NCI-H510A treated with DMSO at 0.1 percent for 48 hours (cell line): ENCODE measurements around the gene OSBPL10.

Source experiments
- DNase-seq: peaks from one replicate; lab custom pipeline; 2025; lab: John Stamatoyannopoulos, UW

The OSBPL10 gene

DNA sequence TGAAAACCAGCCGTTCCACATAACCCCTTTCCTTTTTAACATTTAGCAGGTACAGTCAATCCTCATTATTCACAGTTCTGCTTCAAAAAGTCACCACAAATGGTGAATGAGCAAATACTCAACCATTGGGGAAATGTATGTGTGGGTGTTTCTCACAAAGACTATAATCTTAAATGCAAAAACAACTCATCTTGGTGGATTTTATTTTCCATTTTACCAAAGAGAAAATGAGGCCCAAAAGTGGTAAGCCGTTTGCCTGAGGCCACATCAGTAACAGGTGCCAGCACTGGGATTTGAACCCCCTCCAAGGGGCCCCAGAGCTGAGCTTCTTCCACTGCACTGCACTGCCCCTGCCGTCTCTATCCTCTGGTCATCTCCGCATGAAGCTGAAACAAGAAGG lies 208.8 kb downstream of the OSBPL10 start:
- no peak for DNase-seq

DNA sequence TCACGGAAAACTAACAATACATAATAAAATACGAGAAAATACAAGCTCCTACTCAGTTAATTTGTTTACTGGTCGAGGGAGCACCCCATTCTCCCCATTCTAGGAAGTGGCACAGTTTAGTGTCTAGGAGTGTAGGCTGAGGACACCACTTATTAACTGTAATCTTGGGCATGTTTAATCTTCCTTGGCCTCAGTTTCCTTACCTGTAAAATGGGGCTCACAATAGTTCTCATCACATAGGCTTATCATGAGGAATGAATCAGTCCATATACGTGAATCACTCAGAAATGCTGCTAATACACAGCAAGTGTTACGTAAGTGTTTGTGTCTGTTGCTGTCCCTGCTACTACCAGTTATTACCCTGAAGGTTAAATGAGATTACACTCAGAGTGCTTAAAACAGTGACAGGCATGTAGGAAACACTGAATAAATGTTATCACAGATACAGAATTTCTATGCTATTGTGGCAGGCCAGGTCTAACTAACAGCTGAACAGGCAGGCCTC lies 210.2 kb downstream of the OSBPL10 start:
- DNase-seq, result no peak

DNA sequence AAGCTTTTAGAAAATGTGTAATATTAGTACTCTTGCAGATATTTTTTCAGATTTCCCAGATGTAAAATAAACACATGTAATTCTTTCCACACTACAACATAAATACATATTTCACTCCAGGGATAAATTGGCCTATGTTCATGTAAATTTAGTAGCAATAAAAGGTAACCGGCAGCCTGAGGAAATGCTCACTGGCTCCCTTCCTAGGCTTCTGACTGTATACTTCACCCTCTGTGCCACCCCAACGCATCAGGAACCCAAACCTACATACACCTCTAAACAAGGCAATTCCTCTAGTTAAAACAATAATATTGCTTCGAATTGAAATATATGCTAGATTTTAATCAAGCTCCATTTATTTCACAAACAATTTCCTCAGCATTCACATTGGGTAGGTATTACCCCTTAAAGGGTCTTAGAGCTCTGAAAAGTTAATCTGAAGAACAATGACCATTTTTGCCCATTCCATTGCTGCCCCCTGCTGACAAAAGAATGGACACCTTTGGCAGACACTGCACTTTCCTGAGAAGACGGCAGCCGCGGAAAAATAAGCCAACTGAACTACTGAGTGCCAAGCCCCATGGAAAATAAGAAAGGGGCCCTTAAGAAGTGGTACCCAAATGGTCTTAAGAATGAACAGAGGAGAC lies 212.5 kb downstream of the OSBPL10 start:
- DNase-seq, result no peak

DNA sequence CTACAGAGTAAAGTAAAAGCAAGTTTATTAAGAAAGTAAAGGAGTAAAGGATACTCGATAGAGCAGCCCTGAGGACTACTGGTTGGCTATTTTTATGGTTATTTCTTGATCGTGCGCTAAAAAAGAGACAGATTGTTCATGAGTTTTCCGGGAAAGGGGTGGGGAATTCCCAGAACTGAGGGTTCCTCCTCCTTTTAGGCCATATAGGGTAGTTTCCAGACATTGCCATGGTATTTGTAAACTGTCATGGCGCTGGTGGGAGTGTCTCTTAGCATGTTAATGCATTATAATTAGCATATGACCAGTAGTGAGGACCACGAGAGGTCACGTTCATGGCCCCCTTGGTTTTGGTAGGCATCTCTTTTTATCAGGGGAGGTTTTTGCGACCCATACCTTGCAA lies 213.1 kb downstream of the OSBPL10 start:
- no peak for DNase-seq

DNA sequence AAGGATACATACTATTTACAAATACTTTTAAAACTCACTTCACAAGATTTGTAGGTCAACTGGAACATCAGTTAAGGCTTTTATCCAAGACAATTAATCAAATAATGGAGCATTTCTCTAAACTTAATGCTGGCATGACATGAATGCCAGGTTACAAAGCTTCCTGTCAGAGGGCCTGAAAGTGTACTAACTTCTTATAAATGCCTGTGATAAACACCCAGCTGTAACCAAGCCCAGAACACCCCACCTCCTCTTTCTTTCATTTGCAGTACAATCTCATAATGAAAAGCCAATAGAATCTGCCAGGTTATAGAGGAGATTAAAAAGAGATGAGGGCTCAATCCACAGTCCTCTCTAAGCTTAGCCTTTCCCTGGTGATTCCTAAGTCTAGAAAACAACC lies 214.4 kb downstream of the OSBPL10 start:
- DNase-seq, result no peak

DNA sequence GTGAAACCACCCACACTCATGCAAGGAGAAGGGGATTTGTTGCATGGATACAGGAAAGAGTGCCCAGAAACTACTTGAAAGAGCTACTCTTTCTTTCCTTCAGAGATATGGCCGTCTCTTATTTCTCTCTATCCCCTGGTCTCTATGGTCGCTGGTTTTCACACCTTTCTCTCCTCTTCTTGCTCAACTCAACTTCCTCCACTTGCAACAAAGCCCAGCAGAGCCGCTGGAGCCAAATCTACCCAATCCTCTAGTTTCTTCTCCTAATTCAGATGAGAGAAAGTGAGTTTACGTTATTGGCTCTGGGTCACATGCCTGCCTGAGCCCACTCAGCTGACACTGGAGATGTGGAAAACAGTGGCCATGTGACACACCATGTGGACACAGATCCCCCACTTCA lies 215.2 kb downstream of the OSBPL10 start:
- DNase-seq, result no peak

DNA sequence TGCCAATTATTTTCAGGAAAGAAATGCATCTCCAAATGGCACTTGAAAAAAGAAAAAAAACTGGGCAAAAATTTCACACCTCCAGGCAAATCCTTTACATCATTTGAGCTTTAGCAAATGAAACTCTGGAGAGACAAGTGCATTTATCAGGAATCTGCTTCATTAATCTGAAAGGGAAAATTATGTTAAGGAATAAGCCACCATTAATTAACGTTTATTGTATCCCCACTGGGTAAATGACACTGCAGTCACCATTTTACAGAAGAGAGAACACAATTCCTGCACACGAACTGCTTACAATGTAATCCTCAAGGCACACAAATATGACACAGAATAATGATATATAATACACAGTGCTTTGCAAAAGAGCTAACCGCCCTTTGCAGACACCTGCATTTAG lies 217.3 kb downstream of the OSBPL10 start:
- DNase-seq, result no peak

DNA sequence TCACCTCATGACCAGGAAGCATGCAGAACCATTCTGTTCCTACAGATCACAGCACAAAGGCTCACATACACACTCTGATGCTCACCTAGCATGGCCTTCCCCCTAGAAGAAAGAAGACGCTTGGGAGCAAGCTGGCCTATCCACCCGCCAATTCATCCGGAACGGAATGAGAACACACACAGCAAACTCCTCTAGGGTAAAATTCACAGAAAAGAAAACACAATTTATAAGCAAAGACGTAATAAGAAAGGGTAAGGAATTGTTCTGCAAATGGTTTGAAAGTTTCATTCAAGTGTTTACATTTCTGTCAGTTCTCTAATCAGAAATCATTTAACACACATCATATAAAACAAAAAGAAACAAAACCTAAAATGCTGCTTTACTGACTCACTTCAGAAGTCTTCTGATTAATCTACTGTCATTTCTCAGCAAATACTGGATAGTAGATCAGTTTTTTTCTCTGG lies 218.1 kb downstream of the OSBPL10 start:
- DNase-seq, result no peak

DNA sequence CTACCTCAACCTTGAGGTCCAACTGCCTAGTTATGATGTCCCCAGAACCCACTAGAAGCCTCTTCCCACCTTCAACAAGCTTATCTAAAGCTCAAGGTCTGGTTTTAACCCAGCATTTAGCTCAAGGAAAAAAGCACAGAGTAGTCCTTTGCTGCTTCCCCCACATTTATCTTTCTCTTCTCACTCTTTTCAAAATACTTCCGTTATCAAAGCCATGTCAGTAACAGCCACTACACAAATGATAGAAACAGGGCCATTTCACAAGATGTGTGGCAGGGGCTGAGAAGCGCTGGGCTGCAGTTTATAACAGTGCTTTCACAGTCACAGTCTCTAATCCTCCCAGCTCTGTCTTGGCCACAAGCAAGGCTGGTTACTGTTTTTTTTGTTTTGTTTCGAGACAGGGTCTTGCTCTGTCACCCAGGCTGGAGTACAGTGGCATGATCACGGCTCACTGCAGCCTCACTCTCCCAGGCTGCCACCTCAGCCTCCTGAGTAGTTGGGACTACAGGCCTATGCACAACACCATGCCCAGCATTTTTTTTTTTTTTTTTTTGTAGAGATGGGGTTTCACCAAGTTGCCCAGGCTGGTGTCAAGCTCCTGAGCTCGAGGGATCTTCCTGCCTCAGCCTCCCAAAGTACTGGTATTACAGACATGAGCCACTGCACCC lies 218.8 kb downstream of the OSBPL10 start:
- DNase-seq, result no peak

DNA sequence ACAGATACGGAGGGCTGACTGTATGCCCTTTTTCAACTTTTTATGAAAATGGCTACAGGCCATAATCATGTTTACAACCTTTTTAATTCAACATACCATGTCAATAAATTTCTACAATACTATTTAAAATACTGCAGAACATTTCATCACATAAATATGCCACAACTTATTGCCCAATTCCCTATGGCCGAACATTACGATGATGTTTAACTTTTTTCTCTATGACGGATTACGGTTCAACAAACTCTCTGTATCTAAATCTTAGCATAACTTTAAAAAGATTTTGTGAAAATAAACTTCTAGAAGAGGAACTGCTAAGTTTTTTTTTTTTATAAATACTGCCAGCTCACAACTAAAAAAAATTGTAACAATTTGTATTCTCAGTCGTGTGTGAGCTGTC lies 220.4 kb downstream of the OSBPL10 start:
- DNase-seq, result no peak

DNA sequence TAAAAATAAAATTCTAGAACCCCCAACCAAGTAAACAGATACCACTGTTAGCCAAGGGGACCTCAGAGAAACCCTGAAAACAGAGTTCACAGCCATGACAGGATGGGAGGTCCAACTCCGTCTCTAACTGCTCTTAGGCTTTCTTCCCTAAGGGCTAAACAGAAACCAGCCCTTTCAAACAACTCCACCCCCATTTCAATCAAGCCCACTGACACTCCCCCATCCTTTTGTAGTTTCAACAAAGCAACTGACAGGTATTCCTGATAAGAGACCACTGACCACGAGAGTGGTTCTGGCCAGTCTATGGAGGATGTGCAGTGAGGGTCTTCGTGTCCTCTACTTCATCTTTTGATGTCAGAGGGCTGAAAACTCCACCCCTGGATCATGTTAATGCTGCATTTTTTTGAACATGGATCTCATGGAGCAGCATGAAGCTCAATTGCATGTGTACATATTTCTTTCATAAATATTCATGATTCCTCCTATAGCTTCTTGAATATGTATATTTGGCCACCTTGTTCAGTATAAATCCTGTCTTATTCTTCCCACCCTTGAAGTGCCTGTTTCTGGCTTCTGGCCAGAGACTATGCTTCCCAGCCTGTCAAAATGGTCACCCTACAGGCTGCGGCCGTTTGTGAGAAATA lies 222.6 kb downstream of the OSBPL10 start:
- DNase-seq, result no peak

DNA sequence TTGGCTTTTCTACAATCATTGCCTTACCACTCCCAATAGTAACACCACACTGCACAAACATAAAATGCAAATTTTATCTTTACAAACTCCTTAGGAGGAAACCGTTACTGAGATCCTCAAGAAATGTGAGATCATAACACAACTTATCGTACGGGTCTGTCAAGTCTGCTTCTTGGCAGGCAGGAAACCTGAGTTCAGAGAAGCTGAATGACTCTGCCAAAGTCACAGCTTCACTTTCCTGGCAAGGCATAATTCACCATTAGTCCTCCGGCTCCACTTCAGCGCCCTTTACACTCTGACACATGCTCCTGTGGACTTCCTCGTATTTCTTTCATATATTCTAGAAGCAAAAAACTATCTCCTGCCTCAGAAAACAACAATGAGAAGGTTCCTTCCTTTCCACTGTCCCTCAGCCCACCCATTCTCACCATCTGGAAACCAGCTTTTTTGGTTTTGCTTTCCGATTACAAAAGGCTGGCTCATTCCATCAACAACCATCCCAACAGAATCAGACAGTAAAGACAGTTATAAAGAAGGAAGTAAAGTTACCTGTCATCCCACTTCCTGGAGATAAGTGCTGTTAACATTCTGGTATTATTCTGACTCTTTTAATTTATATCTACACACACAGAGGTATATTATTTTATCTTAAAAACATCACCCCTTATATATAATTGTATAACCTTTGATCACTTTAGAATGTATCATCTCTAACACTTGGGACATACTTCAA lies 225.0 kb downstream of the OSBPL10 start:
- DNase-seq, result no peak

DNA sequence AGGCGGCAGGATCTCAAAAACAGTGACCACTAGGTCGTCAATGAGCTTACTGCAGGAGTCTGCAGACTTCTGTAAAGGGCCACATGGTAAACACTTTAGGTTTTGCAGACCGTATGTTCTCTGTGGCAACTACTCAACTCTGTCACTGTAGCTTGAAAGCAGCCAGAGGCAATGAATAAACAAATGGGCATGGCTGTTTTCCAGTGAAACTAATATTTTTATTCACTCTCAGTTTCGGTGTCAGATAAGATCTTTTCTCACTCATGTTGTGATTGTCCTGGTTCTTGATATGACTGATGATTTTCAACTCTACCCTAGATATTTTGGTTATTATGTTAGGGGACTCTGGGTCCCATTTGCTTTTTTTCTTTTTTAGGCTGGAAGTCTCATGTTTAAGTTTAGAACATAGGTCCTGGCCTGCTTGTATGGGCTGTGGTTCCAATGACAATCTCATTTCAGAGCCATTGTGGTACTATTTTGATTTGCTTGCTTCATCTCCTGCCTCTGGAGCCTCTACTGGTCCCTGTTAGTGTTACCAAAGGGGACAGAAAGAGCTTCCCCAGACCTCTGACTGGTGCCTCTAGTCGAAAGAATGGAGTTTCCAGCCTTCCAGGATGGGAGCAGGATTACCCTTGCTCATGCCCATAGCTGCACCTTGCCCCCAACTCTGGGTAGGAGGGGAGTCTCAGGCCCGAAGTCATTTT lies 226.3 kb downstream of the OSBPL10 start:
- DNase-seq, result no peak

DNA sequence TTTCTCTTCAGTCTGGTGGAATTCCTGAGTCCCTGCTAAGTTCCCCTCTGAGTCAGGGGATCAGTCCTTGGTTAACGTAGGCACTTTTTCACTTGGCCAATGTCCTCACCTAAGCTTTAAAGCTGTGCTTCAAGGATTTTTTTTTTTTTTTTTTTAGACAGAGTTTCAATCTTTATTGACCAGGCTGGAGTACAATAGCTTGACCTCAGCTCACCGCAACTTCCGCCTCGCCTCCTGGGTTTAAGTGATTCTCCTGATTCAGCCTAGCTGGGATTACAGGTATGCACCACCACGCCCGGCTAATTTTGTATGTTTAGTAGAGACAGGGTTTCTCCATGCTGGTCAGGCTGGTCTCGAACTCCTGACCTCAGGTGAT lies 228.0 kb downstream of the OSBPL10 start:
- DNase-seq, result no peak

DNA sequence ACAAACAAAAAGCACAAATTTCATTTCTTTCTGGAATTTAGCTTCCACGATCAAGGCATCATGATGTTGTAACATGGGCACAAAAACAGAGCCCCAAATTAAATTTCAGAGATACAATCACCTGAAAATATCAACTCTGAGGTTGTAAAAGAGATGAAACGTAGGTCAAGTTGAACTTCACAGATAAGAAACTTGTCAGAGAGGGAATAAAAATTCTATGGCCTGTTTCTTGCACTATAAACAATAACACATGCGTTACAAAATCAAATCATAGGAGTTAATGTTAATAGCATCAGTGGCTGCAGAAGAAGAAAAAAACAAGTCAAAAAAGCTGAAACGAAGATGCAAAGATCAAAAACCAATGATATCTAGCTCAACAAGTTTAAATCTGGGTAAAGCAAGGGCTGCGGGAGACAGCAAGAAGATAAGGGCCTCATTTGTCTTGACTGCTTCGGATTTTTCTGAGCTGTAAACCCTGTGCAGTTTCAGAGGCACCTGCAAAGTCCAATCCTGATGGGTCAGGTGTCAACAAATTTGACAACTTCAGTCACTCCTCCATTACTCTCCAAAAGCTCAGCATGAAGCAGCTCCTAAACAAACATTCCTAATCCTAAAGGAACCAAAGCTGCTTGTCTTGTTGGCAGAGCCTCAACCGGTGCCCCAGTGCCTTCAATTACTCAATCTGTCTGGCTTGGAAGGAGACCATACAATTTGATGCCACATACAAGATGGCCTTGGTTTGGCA lies 228.6 kb downstream of the OSBPL10 start:
- DNase-seq, result no peak

DNA sequence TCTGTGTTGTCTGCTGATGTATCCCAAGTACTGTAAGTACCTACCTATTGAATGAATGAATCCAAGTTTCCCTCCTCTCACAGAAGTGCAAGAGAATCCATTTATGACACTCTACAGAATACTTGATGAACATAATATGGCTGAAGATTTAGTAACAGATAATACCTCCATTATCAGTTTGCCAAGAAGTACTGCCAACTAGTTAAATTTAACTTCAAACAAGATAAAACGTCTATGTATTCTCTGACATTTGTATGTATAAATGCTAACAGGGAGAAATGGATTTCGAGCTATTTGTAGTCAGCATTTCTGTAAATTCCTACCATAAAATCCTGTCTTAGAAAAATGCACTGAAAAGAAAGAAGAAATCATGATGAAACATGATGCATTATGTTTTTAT lies 230.7 kb downstream of the OSBPL10 start:
- DNase-seq, result no peak

DNA sequence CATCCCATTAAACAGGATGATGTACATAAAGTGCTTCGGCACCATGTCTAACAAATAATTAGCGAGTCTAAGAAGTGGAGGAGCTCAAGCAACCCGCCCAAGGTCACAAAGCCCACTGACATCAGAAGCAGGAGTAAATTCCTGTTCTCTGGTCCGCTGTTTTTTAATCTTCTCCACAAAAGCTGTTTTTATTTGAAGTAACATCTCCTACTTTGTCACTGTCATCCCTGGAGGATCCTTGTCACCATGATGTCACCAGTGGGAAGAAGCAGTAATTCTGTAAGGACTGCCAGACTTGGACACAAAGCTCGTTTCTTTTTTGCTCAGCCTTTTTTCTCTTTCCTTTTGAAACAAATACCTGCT lies 232.1 kb downstream of the OSBPL10 start:
- no peak for DNase-seq

DNA sequence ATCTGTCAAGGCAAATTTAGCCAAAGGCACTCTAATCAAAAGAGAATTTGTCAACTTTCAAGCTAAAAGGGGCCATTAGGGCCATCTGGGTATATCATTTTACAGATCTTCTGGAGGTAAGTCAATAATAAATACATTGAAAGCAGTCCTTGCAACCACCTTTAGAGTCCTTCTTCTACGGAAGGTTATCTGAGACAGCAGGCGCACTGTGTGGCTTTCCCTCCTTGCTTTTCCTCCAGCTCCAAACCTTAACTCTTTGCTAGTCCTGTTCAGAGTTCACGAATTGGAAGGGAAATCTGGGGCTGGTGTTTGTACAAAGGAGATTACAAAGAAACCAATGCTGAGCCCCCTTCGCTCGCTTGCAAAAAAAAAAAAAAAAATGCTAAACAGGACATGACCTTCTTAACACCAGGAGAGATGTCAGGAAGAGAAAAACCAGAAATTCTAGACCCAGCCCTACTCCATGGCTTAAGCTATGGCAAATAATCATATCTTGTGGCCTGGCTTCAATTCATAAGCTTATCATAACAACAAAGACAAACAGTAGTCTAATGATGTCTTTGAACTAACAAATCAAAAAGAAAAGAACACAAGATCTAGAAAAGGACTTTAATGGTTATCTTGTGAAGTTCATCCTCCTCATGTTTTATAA lies 232.7 kb downstream of the OSBPL10 start:
- DNase-seq, result no peak

DNA sequence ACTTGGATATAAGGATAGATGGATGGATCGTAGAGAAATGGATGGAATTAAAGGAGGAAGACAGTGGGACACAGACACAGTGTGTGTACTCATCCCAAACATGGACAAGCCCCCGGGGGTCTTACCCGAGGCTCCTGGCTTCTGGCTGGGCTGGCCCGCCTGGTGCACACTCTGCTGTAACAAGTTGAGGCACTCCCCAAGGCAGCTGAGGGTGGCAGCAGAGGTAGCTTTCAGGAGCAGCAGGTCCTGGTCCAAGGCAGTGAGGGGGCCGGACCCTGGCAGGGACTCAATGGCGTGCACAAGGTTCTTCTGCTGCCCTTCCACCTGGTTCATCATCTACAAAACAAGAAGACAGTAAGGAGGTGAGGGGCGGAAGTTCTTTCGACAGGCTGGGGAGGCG lies 233.3 kb downstream of the OSBPL10 start:
- no peak for DNase-seq

DNA sequence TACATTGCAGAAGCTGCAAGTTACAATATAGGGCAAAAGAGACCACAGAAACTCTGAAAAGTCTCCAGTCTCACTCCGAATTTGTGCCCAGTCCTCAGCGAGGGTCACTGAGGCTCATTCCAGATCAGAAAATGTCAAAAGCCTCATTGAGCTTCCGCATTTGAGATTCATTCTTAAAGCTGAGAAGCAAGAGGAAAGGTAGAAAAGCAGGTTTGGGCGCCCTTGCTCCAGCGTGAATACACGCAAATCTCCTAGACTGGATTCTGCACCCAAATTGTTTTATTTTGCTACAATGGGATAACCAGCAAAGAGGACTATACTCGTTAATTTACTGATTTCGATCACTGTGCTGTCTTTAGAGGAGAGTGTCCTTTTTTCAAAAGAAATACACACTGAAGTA lies 236.1 kb downstream of the OSBPL10 start:
- no peak for DNase-seq
